ENCODE data around the gene SLC6A3. TPM values are rescaled to one million over a fixed set of nuclear protein-coding genes. Genes with fewer than 3 reads are reported as not detected.

SLC6A3 gene
- total and polyA plus RNA-seq, 2 donors (not counting 3 experiments of a cell fraction or from before 2014, with no cell fraction given): not detected

DNA sequence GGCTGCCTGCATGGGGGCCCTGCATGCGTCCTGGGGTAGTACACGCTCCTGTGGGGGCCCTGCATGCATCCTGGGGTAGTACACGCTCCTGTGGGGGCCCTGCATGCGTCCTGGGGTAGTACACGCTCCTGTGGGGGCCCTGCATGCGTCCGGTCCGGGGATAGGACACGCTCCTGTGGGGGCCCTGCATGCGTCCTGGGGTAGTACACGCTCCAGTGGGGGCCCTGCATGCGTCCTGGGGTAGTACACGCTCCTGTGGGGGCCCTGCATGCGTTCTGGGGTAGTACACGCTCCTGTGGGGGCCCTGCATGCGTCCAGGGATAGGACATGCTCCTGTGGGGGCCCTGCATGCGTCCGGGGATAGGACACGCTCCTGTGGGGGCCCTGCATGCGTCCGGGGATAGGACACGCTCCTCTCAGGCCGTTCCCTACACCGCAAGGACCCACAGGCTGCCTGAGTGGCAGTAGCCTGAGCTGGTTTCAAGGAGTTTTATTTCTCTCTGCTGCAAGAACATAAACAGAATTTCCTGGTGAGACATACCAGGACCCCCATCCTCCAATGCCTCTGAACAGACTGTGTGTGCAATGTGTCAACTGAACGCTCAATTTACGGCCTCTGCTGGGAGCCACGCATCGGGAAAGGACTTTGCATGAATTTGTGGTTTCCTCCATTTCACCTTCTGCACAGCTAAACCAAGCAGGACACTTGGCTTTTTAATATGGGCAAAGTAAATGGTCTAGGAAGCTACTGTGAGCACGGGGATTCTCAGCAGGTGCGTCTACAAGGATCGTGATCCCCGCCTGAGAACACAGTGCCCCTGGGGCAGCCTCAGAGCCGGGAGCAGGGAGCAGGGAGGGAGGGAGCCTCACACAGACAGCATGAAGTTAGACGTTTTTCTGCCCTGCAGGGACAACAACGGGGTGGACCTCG lies 51.4 kb downstream of the SLC6A3 start:
- POLR2A ChIA-PET: no interaction called here
- DNase-seq (ENCODE audit: low read depth, low spot score) (no peak), FAIRE-seq (no peak)
- Histone ChIP-seq H3K4me3 (replicated peaks in 1 of 3; ENCODE audit: insufficient read depth in 1 of 3, low read depth in 1 of 3, low read length in 3 of 3) (no peak overlapping the region), H3K4me1 (ENCODE audit: control insufficient read depth, extremely low read depth, insufficient read depth, low read length) (no peaks in the 10 kb centered on the region), H3K9ac (replicated peaks; ENCODE audit: extremely low read depth, insufficient read depth, low read length) (no peak overlapping the region), H3K36me3 (ENCODE audit: control insufficient read depth in 2 of 2, extremely low read depth in 1 of 2, insufficient read depth in 2 of 2, low read length in 2 of 2) (no peaks in the 10 kb centered on the region), H3K27me3 (ENCODE audit: control insufficient read depth in 2 of 2, insufficient read depth in 2 of 2, low read length in 2 of 2) (no peaks in the 10 kb centered on the region), H3K4me2 (ENCODE audit: insufficient read depth, low read length) (no peak overlapping the region), H3K27ac (ENCODE audit: insufficient read depth, low read depth, low read length) (no peak overlapping the region), H3K9me3 (replicated peaks; ENCODE audit: control insufficient read depth, insufficient read depth, low read length) (no peaks in the 10 kb centered on the region), H3K9me1 (replicated peaks; ENCODE audit: control insufficient read depth, extremely low read depth, insufficient read depth, low read length) (no peaks in the 10 kb centered on the region), H3K79me2 (ENCODE audit: control insufficient read depth, insufficient read depth, low read length) (no peaks in the 10 kb centered on the region), H2AFZ (ENCODE audit: low read depth, low read length) (no peak overlapping the region), H4K20me1 (replicated peaks; ENCODE audit: control insufficient read depth, extremely low read depth, insufficient read depth, low read length) (no peaks in the 10 kb centered on the region)
- no TSS peak for BruUV-seq (replicated peaks)
- dilution Hi-C loops (cut with MboI; ENCODE audit: extremely low pct_ligation_motif_present, low sequenced_read_pairs): no loop called here
- CTCF ChIA-PET: no interaction called here
- TF ChIP-seq, protein P1, sequence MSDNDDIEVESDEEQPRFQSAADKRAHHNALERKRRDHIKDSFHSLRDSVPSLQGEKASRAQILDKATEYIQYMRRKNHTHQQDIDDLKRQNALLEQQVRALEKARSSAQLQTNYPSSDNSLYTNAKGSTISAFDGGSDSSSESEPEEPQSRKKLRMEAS (IDR thresholded peaks at IDR 0.05; ENCODE audit: insufficient read depth, insufficient read length): no peak
- no peak for TF ChIP-seq POLR2A (IDR thresholded peaks at IDR 0.05; ENCODE audit: low read depth, low read length)
- intact Hi-C loops (cut with micrococcal nuclease): no loop called here

DNA sequence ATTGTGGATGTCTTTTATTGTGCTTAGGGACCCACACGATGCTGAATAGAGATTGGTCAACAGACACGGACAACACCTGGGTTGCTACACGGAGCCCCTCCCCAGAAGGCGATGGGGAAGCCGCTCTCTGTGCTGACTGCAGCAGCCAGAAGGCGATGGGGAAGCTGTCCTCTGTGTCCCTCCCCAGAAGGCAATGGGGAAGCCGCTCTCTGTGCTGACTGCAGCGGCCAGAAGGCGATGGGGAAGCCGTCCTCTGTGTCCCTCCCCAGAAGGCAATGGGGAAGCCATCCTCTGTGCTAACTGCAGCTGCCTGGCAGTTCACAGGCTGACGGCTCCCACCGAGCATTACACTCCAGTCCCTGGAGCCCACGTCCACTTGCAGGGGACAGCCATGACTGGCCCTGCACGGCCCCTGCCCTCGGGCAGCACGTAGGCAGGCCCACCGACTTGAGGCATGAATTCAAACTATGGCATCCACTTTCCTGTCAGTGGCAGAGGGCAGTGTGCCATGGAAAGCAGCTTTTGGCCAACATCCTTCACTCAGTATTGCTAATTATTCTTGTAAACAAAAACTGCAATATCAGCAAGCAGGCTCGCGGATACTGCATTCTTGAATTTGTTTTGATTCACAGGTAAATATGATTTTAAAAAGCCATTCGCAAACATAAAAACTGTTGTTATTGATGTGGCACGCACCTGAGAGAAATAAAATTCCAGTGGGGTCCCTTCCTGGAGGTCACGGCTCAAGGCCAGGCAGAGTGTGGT lies 52.3 kb downstream of the SLC6A3 start:
- H3K4me2 ChIP-seq (ENCODE audit: insufficient read depth, low read length): no peak overlapping the region
- no peak overlapping the region for H2AFZ ChIP-seq (ENCODE audit: low read depth, low read length)
- no peaks in the 10 kb centered on the region for H3K9me1 ChIP-seq (replicated peaks; ENCODE audit: control insufficient read depth, extremely low read depth, insufficient read depth, low read length)
- peaks cover 0 to 2% of the 10 kb centered on the region in 2 experiments for H3K27me3 ChIP-seq (ENCODE audit: control insufficient read depth in 2 of 2, insufficient read depth in 2 of 2, low read length in 2 of 2)
- no peak for DNase-seq (ENCODE audit: low read depth, low spot score)
- CTCF ChIA-PET: no interaction called here
- POLR2A ChIA-PET: no interaction called here
- BruUV-seq (replicated peaks): no TSS peak
- no peak overlapping the region for H3K9ac ChIP-seq (replicated peaks; ENCODE audit: extremely low read depth, insufficient read depth, low read length)
- intact Hi-C loops (cut with micrococcal nuclease): no loop called here
- FAIRE-seq: no peak
- H3K9me3 ChIP-seq (replicated peaks; ENCODE audit: control insufficient read depth, insufficient read depth, low read length): no peaks in the 10 kb centered on the region
- no peaks in the 10 kb centered on the region for H3K4me1 ChIP-seq (ENCODE audit: control insufficient read depth, extremely low read depth, insufficient read depth, low read length)
- H3K36me3 ChIP-seq (ENCODE audit: control insufficient read depth in 2 of 2, extremely low read depth in 1 of 2, insufficient read depth in 2 of 2, low read length in 2 of 2): no peaks in the 10 kb centered on the region
- TF ChIP-seq GATA2 (IDR thresholded peaks at IDR 0.05; ENCODE audit: insufficient read depth, insufficient read length, low read depth, low read length) (no peak), MYC (IDR thresholded peaks at IDR 0.05; ENCODE audit: low read depth, low read length) (no peak), POLR2AphosphoS5 (IDR thresholded peaks at IDR 0.05; ENCODE audit: insufficient read depth, low read depth, low read length) (no peak), POLR2A (IDR thresholded peaks at IDR 0.05; ENCODE audit: low read depth, low read length) (no peak), JUN (IDR thresholded peaks at IDR 0.05; ENCODE audit: borderline replicate concordance, insufficient read depth, insufficient read length, low read depth) (no peak)
- TF ChIP-seq, protein P1 (IDR thresholded peaks at IDR 0.05; ENCODE audit: insufficient read depth, insufficient read length): no peak
- TF ChIP-seq, protein P2, sequence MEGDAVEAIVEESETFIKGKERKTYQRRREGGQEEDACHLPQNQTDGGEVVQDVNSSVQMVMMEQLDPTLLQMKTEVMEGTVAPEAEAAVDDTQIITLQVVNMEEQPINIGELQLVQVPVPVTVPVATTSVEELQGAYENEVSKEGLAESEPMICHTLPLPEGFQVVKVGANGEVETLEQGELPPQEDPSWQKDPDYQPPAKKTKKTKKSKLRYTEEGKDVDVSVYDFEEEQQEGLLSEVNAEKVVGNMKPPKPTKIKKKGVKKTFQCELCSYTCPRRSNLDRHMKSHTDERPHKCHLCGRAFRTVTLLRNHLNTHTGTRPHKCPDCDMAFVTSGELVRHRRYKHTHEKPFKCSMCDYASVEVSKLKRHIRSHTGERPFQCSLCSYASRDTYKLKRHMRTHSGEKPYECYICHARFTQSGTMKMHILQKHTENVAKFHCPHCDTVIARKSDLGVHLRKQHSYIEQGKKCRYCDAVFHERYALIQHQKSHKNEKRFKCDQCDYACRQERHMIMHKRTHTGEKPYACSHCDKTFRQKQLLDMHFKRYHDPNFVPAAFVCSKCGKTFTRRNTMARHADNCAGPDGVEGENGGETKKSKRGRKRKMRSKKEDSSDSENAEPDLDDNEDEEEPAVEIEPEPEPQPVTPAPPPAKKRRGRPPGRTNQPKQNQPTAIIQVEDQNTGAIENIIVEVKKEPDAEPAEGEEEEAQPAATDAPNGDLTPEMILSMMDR (IDR thresholded peaks at IDR 0.05; ENCODE audit: extremely low read depth in 1 of 2, insufficient read depth in 1 of 2, low read depth in 1 of 2, low read length in 2 of 2): no peak
- no peak overlapping the region for H3K27ac ChIP-seq (ENCODE audit: insufficient read depth, low read depth, low read length)
- no peaks in the 10 kb centered on the region for H4K20me1 ChIP-seq (replicated peaks; ENCODE audit: control insufficient read depth, extremely low read depth, insufficient read depth, low read length)
- no peak overlapping the region for H3K4me3 ChIP-seq (replicated peaks in 1 of 3; ENCODE audit: insufficient read depth in 1 of 3, low read depth in 1 of 3, low read length in 3 of 3)
- dilution Hi-C loops (cut with MboI; ENCODE audit: extremely low pct_ligation_motif_present, low sequenced_read_pairs): no loop called here
- no peaks in the 10 kb centered on the region for H3K79me2 ChIP-seq (ENCODE audit: control insufficient read depth, insufficient read depth, low read length)
